OCI-M1 (cell line): ENCODE results near the gene FABP6.
A peak's percentile ranks its signal among the peaks of the same experiment; 100 is the strongest.

Experiments
- DNase-seq: peaks from one replicate; lab custom pipeline; 2025; lab: John Stamatoyannopoulos, UW

Gene FABP6

GRCh38 chr5:160262151-160263074, 33.1 kb downstream of the FABP6 start:
- peak; percentile 80 for DNase-seq

- no peak for DNase-seq
Measured at GRCh38 chr5:160263326-160263855, 34.1 kb downstream of the FABP6 start.

GRCh38 chr5:160266044-160266443, 36.7 kb downstream of the FABP6 start:
- no peak for DNase-seq

GRCh38 chr5:160266752-160267345, 37.5 kb downstream of the FABP6 start:
- no peak for DNase-seq

GRCh38 chr5:160268121-160268520, 38.8 kb downstream of the FABP6 start:
- DNase-seq: no peak

GRCh38 chr5:160269017-160269416, 39.7 kb downstream of the FABP6 start:
- DNase-seq: peak; percentile 49

GRCh38 chr5:160270704-160271103, 41.4 kb downstream of the FABP6 start:
- no peak for DNase-seq

- DNase-seq: no peak
Measured at GRCh38 chr5:160271396-160271795, 42.1 kb downstream of the FABP6 start.

- no peak for DNase-seq
Measured at GRCh38 chr5:160271836-160272235, 42.5 kb downstream of the FABP6 start.

- DNase-seq: no peak
Measured at GRCh38 chr5:160272264-160272663, 43.0 kb downstream of the FABP6 start.

- DNase-seq: no peak
Measured at GRCh38 chr5:160272889-160273288, 43.6 kb downstream of the FABP6 start.

GRCh38 chr5:160274483-160274931, 45.2 kb downstream of the FABP6 start:
- DNase-seq: no peak

GRCh38 chr5:160278343-160278742, 49.0 kb downstream of the FABP6 start:
- no peak for DNase-seq

GRCh38 chr5:160280384-160281095, 51.2 kb downstream of the FABP6 start:
- DNase-seq: no peak

- DNase-seq: no peak
Measured at GRCh38 chr5:160281275-160281674, 52.0 kb downstream of the FABP6 start.

GRCh38 chr5:160284291-160284873, 55.1 kb downstream of the FABP6 start:
- DNase-seq: no peak

GRCh38 chr5:160285316-160285715, 56.0 kb downstream of the FABP6 start:
- DNase-seq: no peak

- DNase-seq: no peak
Measured at GRCh38 chr5:160286947-160287346, 57.6 kb downstream of the FABP6 start.

GRCh38 chr5:160287378-160288051, 58.2 kb downstream of the FABP6 start:
- DNase-seq: no peak
